ENCODE results near the gene STK17B. TPM values are rescaled to one million over a fixed set of nuclear protein-coding genes. Genes with fewer than 3 reads are reported as not detected.
A peak's percentile ranks its signal among the peaks of the same experiment; 100 is the strongest.

Gene STK17B
- total RNA-seq, 2 experiments from 2014 or later = 453 to 469 TPM

DNA sequence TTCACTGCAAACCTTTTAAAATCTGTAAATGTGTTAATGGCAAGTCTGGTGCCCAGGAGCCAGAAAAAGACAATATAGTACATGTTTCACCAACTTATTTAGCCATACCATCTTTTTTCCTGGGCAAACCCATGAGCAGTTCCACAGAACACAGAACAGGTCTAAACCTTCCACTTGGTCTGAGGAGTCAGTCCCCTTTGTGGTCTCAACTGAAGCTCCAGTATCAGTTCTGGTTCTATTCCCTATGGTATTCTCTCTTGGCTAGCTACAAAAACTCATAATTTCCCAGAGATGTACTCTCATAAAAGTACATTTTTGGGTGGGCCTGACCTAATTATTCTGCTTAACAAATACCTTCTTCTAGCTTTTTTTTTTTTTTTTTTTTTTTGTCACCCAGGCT is 31.2 kb downstream of the STK17B start:
- CTCF ChIA-PET = interaction anchor here (1.2 to 2.0 kb wide), 3 partner anchors 8 to 136 kb away, joined by 3 to 5 read pairs (median 3); no protein-coding TSS in a partner anchor
- DNase-seq (no peak), ATAC-seq (no peak)
- Mint-ChIP-seq H3K36me3 (ENCODE audit: low read depth) (peaks cover 93% of the 10 kb centered on the region), H3K4me1 (ENCODE audit: low read depth) (peaks cover 72% of the 10 kb centered on the region), H3K9me3 (ENCODE audit: insufficient read depth) (no peaks in the 10 kb centered on the region), H3K27me3 (ENCODE audit: low read depth) (no peaks in the 10 kb centered on the region), H3K27ac (peak overlapping the region; percentile 67), H3K4me3 (no peak overlapping the region)
- POLR2A ChIA-PET = interaction anchor here (0.6 to 0.8 kb wide), 2 partner anchors 9 to 16 kb away, joined by 3 to 4 read pairs; no protein-coding TSS in a partner anchor

GRCh38 chr2:196137271-196137670 is 34.1 kb downstream of the STK17B start:
- Mint-ChIP-seq H3K27me3 (ENCODE audit: low read depth) (no peaks in the 10 kb centered on the region), H3K36me3 (ENCODE audit: low read depth) (peaks cover 93% of the 10 kb centered on the region), H3K4me3 (no peak overlapping the region), H3K4me1 (ENCODE audit: low read depth) (peaks cover 70% of the 10 kb centered on the region), H3K9me3 (ENCODE audit: insufficient read depth) (peaks cover 17% of the 10 kb centered on the region), H3K27ac (peak overlapping the region; percentile 40)
- ChIA-PET POLR2A (interaction anchor here (1.0 kb wide), 1 partner anchor 11 kb away, joined by 3 read pairs; no protein-coding TSS in a partner anchor), CTCF (interaction anchor here (1.3 kb wide), 1 partner anchor 18 kb away, joined by 3 read pairs; no protein-coding TSS in a partner anchor)
- ATAC-seq = no peak
- DNase-seq = no peak

DNA sequence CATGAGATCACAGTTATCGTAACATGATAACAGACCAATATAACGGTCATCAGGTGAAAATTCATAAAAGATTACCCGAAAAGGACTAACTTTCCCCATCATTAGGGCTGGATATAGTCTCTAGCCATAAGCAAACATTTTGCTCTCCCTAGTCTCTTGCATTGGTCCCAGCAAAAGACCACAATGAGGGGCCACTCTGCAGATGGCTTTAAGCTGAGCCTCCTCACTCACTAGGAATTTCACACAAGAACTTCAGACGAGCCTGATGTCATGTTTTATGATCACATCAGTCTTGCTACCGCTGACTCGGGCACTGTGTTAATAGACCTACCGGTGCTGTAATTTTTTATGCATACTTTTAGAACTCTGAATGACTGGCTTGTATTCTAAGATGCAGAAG is 35.2 kb downstream of the STK17B start:
- H3K9me3 Mint-ChIP-seq (ENCODE audit: insufficient read depth) = peaks cover 22% of the 10 kb centered on the region
- H3K4me3 Mint-ChIP-seq = no peak overlapping the region
- ChIA-PET POLR2A (no interaction called here), CTCF (interaction anchor here (0.6 kb wide), 1 partner anchor 58 kb away, joined by 3 read pairs; no protein-coding TSS in a partner anchor)
- no peak for DNase-seq
- peaks cover 93% of the 10 kb centered on the region for H3K36me3 Mint-ChIP-seq (ENCODE audit: low read depth)
- no peaks in the 10 kb centered on the region for H3K27me3 Mint-ChIP-seq (ENCODE audit: low read depth)
- no peak overlapping the region for H3K27ac Mint-ChIP-seq
- no peak for ATAC-seq
- H3K4me1 Mint-ChIP-seq (ENCODE audit: low read depth) = peaks cover 70% of the 10 kb centered on the region

- peaks cover 80% of the 10 kb centered on the region for H3K36me3 Mint-ChIP-seq (ENCODE audit: low read depth)
- CTCF ChIA-PET = interaction anchor here (0.8 to 2.5 kb wide), 10 partner anchors 9 to 205 kb away, joined by 3 to 11 read pairs (median 4); partner anchors contain the start of gene DNAH7
- H3K4me3 Mint-ChIP-seq = peak overlapping the region; percentile 35
- peak; percentile 69 for DNase-seq
- no peaks in the 10 kb centered on the region for H3K27me3 Mint-ChIP-seq (ENCODE audit: low read depth)
- H3K9me3 Mint-ChIP-seq (ENCODE audit: insufficient read depth) = peaks cover 46% of the 10 kb centered on the region
- H3K4me1 Mint-ChIP-seq (ENCODE audit: low read depth) = peaks cover 42% of the 10 kb centered on the region
- POLR2A ChIA-PET = interaction anchor here (0.6 to 1.0 kb wide), 4 partner anchors 31 to 199 kb away, joined by 3 read pairs; no protein-coding TSS in a partner anchor
- peak overlapping the region; percentile 81 for H3K27ac Mint-ChIP-seq
- peak; percentile 21 for ATAC-seq
Measured at GRCh38 chr2:196131949-196132925, 39.1 kb downstream of the STK17B start.

GRCh38 chr2:196131384-196131937 is 39.9 kb downstream of the STK17B start:
- peak overlapping the region; percentile 81 for H3K27ac Mint-ChIP-seq
- DNase-seq = peak; percentile 81
- H3K4me3 Mint-ChIP-seq = no peak overlapping the region
- POLR2A ChIA-PET = interaction anchor here (1.0 kb wide), 1 partner anchor 159 kb away, joined by 3 read pairs; no protein-coding TSS in a partner anchor
- peaks cover 72% of the 10 kb centered on the region for H3K36me3 Mint-ChIP-seq (ENCODE audit: low read depth)
- no peaks in the 10 kb centered on the region for H3K27me3 Mint-ChIP-seq (ENCODE audit: low read depth)
- peak; percentile 55 for ATAC-seq
- CTCF ChIA-PET = interaction anchor here (0.8 to 2.5 kb wide), 8 partner anchors 9 to 206 kb away, joined by 3 to 11 read pairs (median 4); partner anchors contain the start of gene DNAH7
- peaks cover 49% of the 10 kb centered on the region for H3K9me3 Mint-ChIP-seq (ENCODE audit: insufficient read depth)
- peaks cover 34% of the 10 kb centered on the region for H3K4me1 Mint-ChIP-seq (ENCODE audit: low read depth)

- peak; percentile 20 for ATAC-seq
- Mint-ChIP-seq H3K9me3 (ENCODE audit: insufficient read depth) (peaks cover 49% of the 10 kb centered on the region), H3K27ac (peak overlapping the region; percentile 5), H3K27me3 (ENCODE audit: low read depth) (no peaks in the 10 kb centered on the region), H3K4me3 (peak overlapping the region; percentile 15), H3K4me1 (ENCODE audit: low read depth) (peaks cover 30% of the 10 kb centered on the region), H3K36me3 (ENCODE audit: low read depth) (peaks cover 60% of the 10 kb centered on the region)
- POLR2A ChIA-PET = no interaction called here
- CTCF ChIA-PET = interaction anchor here (1.1 kb wide), 1 partner anchor 8 kb away, joined by 4 read pairs; no protein-coding TSS in a partner anchor
- DNase-seq = peak; percentile 39
Measured at GRCh38 chr2:196130039-196130825, 41.1 kb downstream of the STK17B start.

DNA sequence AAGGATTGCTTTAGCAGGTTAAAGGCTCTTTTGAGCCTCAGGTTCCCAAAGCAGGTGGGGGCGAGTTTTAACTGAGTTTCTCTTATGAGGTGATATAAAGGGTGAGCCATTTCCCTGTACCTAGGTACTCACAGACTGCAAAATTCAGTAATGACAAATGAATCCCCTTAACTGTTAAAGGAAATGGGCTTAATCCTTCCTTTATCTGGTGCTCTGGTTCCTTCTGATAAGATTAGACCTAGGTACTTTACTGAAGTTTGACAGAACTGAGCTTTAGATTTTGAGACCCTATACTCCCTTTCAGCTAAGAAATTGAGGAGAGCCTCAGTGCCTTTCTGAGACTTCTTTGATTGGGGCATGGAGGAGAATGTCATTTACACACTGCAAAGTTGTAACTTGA is 42.6 kb downstream of the STK17B start:
- peaks cover 47% of the 10 kb centered on the region for H3K36me3 Mint-ChIP-seq (ENCODE audit: low read depth)

DNA sequence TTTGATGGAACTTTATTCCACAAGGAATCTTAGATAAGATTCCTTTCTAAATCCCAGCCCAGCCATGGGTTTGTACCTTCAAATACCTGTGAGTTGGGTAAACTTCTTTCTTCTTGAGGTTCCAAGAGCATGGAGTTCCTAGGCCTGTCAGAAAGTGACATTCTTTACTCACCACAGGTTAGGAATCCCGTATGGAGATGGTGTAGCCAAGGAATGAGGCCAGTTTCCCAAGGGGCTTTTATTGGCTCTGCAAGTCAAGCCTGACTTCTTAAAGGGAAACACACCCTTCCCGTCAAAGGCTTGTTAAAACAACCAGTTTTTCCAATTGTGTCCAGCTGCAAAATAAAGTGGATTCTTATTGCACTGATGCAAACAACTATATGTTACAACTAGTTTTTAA is 45.8 kb downstream of the STK17B start:
- POLR2A ChIA-PET = interaction anchor here (0.6 kb wide), 1 partner anchor 39 kb away, joined by 3 read pairs; no protein-coding TSS in a partner anchor
- Mint-ChIP-seq H3K36me3 (ENCODE audit: low read depth) (peaks cover 16% of the 10 kb centered on the region), H3K4me3 (no peak overlapping the region), H3K27me3 (ENCODE audit: low read depth) (no peaks in the 10 kb centered on the region), H3K27ac (no peak overlapping the region), H3K9me3 (ENCODE audit: insufficient read depth) (peaks cover 24% of the 10 kb centered on the region), H3K4me1 (ENCODE audit: low read depth) (no peaks in the 10 kb centered on the region)
- CTCF ChIA-PET = interaction anchor here (1.9 kb wide), 1 partner anchor 47 kb away, joined by 4 read pairs; no protein-coding TSS in a partner anchor
- DNase-seq (no peak), ATAC-seq (no peak)

More for the DNA sequence above, 42.6 kb downstream of the STK17B start:
- ATAC-seq (no peak), DNase-seq (no peak)
- H3K4me1 Mint-ChIP-seq (ENCODE audit: low read depth) = peaks cover 20% of the 10 kb centered on the region
- H3K4me3 Mint-ChIP-seq = no peak overlapping the region
- no peak overlapping the region for H3K27ac Mint-ChIP-seq
- no peaks in the 10 kb centered on the region for H3K27me3 Mint-ChIP-seq (ENCODE audit: low read depth)
- peaks cover 47% of the 10 kb centered on the region for H3K9me3 Mint-ChIP-seq (ENCODE audit: insufficient read depth)
- POLR2A ChIA-PET = no interaction called here
- CTCF ChIA-PET = interaction anchor here (1.5 kb wide), 1 partner anchor 169 kb away, joined by 3 read pairs; no protein-coding TSS in a partner anchor

DNA sequence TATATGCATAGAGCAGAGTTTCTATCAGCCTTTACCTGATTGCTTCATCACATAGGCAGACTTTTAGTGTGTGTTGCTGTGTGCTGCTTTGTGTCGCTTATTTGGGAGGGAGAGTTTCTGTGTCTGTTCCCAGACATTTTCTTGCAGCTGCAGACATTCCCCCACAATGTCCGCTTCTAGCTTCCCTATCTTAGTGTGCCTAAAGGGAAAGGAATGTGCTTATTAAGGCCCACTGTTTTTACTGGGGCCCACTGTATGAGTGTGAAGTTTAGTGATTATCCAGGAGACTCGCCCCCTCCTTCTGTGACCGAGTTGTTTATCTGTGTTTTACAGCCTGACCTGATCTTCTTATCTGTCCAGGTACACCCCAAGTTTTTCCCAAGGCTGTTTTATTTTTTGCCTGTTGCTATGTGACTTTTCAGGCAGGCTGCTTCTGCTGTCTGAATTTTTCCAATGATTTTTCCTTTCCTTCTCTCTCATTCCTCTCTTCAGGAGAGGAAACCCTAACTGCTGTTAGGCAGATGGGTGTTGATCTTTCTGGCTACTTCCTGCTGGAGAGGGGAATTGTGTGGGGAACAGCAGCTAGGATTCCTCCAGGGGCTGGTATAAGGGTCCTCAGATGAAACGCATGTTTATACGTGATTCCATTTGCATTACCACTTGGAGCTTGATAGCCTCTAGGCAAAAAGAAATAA is 47.6 kb downstream of the STK17B start:
- Mint-ChIP-seq H3K27me3 (ENCODE audit: low read depth) (no peaks in the 10 kb centered on the region), H3K4me3 (no peak overlapping the region), H3K9me3 (ENCODE audit: insufficient read depth) (peaks cover 10% of the 10 kb centered on the region), H3K4me1 (ENCODE audit: low read depth) (no peaks in the 10 kb centered on the region), H3K27ac (no peak overlapping the region), H3K36me3 (ENCODE audit: low read depth) (peaks cover under 1% of the 10 kb centered on the region)
- ChIA-PET POLR2A (no interaction called here), CTCF (interaction anchor here (0.7 kb wide), 1 partner anchor 46 kb away, joined by 3 read pairs; no protein-coding TSS in a partner anchor)
- no peak for ATAC-seq
- DNase-seq = no peak

DNA sequence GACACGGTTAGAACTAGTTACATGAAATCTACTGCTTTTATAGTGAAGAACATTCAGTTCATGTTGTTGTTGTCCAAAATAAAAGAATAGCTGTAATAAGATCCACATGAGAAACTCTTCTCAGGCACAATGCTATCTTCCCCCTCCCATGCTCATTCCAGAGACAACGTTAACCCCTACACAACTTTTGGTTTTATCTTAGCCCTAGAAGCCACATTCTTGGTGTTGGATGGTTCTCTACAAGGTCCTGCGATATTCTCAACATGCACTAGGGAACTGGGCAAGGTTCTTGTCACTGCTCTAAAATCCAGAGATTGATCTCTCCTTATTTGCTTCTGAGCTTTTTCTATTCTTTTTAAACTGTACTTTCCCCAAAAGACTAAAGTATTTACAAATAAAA is 51.5 kb downstream of the STK17B start:
- ChIA-PET POLR2A (no interaction called here), CTCF (interaction anchor here (1.1 kb wide), 1 partner anchor 18 kb away, joined by 3 read pairs; no protein-coding TSS in a partner anchor)

More for the DNA sequence above, 51.5 kb downstream of the STK17B start:
- H3K4me3 Mint-ChIP-seq = no peak overlapping the region
- no peaks in the 10 kb centered on the region for H3K36me3 Mint-ChIP-seq (ENCODE audit: low read depth)
- ATAC-seq (no peak), DNase-seq (no peak)
- peaks cover 3% of the 10 kb centered on the region for H3K9me3 Mint-ChIP-seq (ENCODE audit: insufficient read depth)
- H3K27ac Mint-ChIP-seq = no peak overlapping the region
- no peaks in the 10 kb centered on the region for H3K4me1 Mint-ChIP-seq (ENCODE audit: low read depth)
- H3K27me3 Mint-ChIP-seq (ENCODE audit: low read depth) = no peaks in the 10 kb centered on the region
